ENCODE results near the gene ELL.

GRCh38 chr19:18397242-18398202 lies 124.3 kb downstream of the ELL start, which contains the start of gene LRRC25:
- TF ChIP-seq, protein P1, sequence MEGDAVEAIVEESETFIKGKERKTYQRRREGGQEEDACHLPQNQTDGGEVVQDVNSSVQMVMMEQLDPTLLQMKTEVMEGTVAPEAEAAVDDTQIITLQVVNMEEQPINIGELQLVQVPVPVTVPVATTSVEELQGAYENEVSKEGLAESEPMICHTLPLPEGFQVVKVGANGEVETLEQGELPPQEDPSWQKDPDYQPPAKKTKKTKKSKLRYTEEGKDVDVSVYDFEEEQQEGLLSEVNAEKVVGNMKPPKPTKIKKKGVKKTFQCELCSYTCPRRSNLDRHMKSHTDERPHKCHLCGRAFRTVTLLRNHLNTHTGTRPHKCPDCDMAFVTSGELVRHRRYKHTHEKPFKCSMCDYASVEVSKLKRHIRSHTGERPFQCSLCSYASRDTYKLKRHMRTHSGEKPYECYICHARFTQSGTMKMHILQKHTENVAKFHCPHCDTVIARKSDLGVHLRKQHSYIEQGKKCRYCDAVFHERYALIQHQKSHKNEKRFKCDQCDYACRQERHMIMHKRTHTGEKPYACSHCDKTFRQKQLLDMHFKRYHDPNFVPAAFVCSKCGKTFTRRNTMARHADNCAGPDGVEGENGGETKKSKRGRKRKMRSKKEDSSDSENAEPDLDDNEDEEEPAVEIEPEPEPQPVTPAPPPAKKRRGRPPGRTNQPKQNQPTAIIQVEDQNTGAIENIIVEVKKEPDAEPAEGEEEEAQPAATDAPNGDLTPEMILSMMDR (IDR thresholded peaks at IDR 0.05; ENCODE audit: extremely low read depth in 1 of 2, insufficient read depth in 1 of 2, low read depth in 1 of 2, low read length in 2 of 2), result no peak
- TF ChIP-seq POLR2A (IDR thresholded peaks at IDR 0.05; ENCODE audit: low read depth, low read length) (no peak), JUN (IDR thresholded peaks at IDR 0.05; ENCODE audit: borderline replicate concordance, insufficient read depth, insufficient read length, low read depth) (no peak), EZH2 (IDR thresholded peaks at IDR 0.05; ENCODE audit: borderline replicate concordance, low read depth, low read length, severe bottlenecking) (no peak), MYC (IDR thresholded peaks at IDR 0.05; ENCODE audit: low read depth, low read length) (no peak), GATA2 (IDR thresholded peaks at IDR 0.05; ENCODE audit: insufficient read depth, insufficient read length, low read depth, low read length) (no peak)
